ENCODE data around the gene DMD. TPM values are rescaled to one million over a fixed set of nuclear protein-coding genes. Genes with fewer than 3 reads are reported as not detected.

DMD gene
- polyA plus RNA-seq, 1 donor from 2014 or later: 21.6 TPM

GRCh38 chrX:33014949-33015348 is 196.4 kb downstream of the DMD start:
- H3K27ac ChIP-seq (ENCODE audit: low read length): no peak overlapping the region
- H3K9me3 ChIP-seq (ENCODE audit: low read length): no peaks in the 10 kb centered on the region
- no peaks in the 10 kb centered on the region for H4K20me1 ChIP-seq (ENCODE audit: insufficient read depth)
- H3F3A ChIP-seq (ENCODE audit: insufficient read depth, low read length, poor library complexity, severe bottlenecking): no peaks in the 10 kb centered on the region
- H3K79me2 ChIP-seq (replicated peaks; ENCODE audit: insufficient read depth, low read length): no peaks in the 10 kb centered on the region
- H3K4me3 ChIP-seq (ENCODE audit: low read length): no peak overlapping the region
- H3K9me2 ChIP-seq (ENCODE audit: insufficient read depth, low read length): no peaks in the 10 kb centered on the region
- no peak for TF ChIP-seq MXI1 (conservative IDR thresholded peaks at IDR 0.05; ENCODE audit: poor library complexity, severe bottlenecking)
- TF ChIP-seq POLR2AphosphoS5 (IDR thresholded peaks at IDR 0.05): no peak
- TF ChIP-seq CTCF (IDR thresholded peaks at IDR 0.05; ENCODE audit: poor library complexity, severe bottlenecking): no peak
- TF ChIP-seq SMC3 (conservative IDR thresholded peaks at IDR 0.05; ENCODE audit: poor library complexity): no peak
- TF ChIP-seq EZH2 (IDR thresholded peaks at IDR 0.05; ENCODE audit: borderline replicate concordance, insufficient read depth, low read length, poor library complexity, severe bottlenecking): no peak
- TF ChIP-seq, protein P1, sequence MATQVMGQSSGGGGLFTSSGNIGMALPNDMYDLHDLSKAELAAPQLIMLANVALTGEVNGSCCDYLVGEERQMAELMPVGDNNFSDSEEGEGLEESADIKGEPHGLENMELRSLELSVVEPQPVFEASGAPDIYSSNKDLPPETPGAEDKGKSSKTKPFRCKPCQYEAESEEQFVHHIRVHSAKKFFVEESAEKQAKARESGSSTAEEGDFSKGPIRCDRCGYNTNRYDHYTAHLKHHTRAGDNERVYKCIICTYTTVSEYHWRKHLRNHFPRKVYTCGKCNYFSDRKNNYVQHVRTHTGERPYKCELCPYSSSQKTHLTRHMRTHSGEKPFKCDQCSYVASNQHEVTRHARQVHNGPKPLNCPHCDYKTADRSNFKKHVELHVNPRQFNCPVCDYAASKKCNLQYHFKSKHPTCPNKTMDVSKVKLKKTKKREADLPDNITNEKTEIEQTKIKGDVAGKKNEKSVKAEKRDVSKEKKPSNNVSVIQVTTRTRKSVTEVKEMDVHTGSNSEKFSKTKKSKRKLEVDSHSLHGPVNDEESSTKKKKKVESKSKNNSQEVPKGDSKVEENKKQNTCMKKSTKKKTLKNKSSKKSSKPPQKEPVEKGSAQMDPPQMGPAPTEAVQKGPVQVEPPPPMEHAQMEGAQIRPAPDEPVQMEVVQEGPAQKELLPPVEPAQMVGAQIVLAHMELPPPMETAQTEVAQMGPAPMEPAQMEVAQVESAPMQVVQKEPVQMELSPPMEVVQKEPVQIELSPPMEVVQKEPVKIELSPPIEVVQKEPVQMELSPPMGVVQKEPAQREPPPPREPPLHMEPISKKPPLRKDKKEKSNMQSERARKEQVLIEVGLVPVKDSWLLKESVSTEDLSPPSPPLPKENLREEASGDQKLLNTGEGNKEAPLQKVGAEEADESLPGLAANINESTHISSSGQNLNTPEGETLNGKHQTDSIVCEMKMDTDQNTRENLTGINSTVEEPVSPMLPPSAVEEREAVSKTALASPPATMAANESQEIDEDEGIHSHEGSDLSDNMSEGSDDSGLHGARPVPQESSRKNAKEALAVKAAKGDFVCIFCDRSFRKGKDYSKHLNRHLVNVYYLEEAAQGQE (IDR thresholded peaks at IDR 0.05; ENCODE audit: borderline replicate concordance): no peak
- H3K27me3 ChIP-seq (ENCODE audit: insufficient read depth, low read depth, low read length): no peaks in the 10 kb centered on the region
- H3K4me2 ChIP-seq (ENCODE audit: low read length): no peak overlapping the region
- no peak overlapping the region for H3K9ac ChIP-seq (ENCODE audit: low read length)
- H3K36me3 ChIP-seq (ENCODE audit: insufficient read depth, low read length): no peaks in the 10 kb centered on the region
- H2AFZ ChIP-seq (ENCODE audit: low read depth, low read length): no peak overlapping the region

DNA sequence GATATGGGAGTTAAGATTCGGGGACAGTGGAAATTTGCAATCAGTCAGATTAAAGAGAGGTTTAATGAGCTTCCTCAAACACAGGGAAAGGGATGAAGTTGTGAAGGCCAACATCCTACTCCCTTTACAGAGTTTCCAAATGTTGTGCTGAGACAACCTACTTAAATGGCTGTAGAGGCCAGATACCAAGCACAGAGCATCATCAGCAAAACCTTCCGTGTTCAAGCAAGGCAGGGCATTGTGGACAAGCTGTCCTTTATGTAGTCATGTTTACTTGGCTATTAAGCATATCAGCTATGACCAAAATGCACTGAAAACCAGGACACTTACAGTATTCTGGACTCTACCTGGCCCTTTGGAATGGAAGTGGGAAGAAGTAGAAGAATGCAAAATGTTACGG is 197.3 kb downstream of the DMD start:
- H3K27me3 ChIP-seq (ENCODE audit: insufficient read depth, low read depth, low read length): no peaks in the 10 kb centered on the region
- no peak overlapping the region for H2AFZ ChIP-seq (ENCODE audit: low read depth, low read length)
- no peaks in the 10 kb centered on the region for H4K20me1 ChIP-seq (ENCODE audit: insufficient read depth)
- H3K79me2 ChIP-seq (replicated peaks; ENCODE audit: insufficient read depth, low read length): no peaks in the 10 kb centered on the region
- no peak overlapping the region for H3K4me3 ChIP-seq (ENCODE audit: low read length)
- H3K9ac ChIP-seq (ENCODE audit: low read length): no peak overlapping the region
- no peak overlapping the region for H3K4me2 ChIP-seq (ENCODE audit: low read length)
- H3F3A ChIP-seq (ENCODE audit: insufficient read depth, low read length, poor library complexity, severe bottlenecking): no peaks in the 10 kb centered on the region
- no peak overlapping the region for H3K27ac ChIP-seq (ENCODE audit: low read length)
- no peaks in the 10 kb centered on the region for H3K9me3 ChIP-seq (ENCODE audit: low read length)
- no peak for TF ChIP-seq CTCF (IDR thresholded peaks at IDR 0.05; ENCODE audit: poor library complexity, severe bottlenecking)
- TF ChIP-seq POLR2AphosphoS5 (IDR thresholded peaks at IDR 0.05): no peak
- TF ChIP-seq, protein P1 (IDR thresholded peaks at IDR 0.05; ENCODE audit: borderline replicate concordance): no peak
- no peak for TF ChIP-seq MXI1 (conservative IDR thresholded peaks at IDR 0.05; ENCODE audit: poor library complexity, severe bottlenecking)
- no peak for TF ChIP-seq EP300 (conservative IDR thresholded peaks at IDR 0.05; ENCODE audit: poor library complexity, severe bottlenecking)
- TF ChIP-seq RAD21 (conservative IDR thresholded peaks at IDR 0.05): no peak
- no peak for TF ChIP-seq SMC3 (conservative IDR thresholded peaks at IDR 0.05; ENCODE audit: poor library complexity)
- TF ChIP-seq EZH2 (IDR thresholded peaks at IDR 0.05; ENCODE audit: borderline replicate concordance, insufficient read depth, low read length, poor library complexity, severe bottlenecking): no peak
- no peak for TF ChIP-seq TAF1 (IDR thresholded peaks at IDR 0.05; ENCODE audit: low read depth)
- no peaks in the 10 kb centered on the region for H3K36me3 ChIP-seq (ENCODE audit: insufficient read depth, low read length)
- H3K9me2 ChIP-seq (ENCODE audit: insufficient read depth, low read length): no peaks in the 10 kb centered on the region
